ENCODE data around the gene PCDHA6.
"Not testable (repeated sequence)": the region's sequence is repeated elsewhere in the genome, so short reads cannot be mapped to it uniquely, and the experiment has no call there.

PCDHA6 gene

GRCh38 chr5:140795259-140795641, 32.5 kb upstream of the PCDHA6 start:
- peak; percentile 42; the same call in 1 of the 2 replicates for TF ChIP-seq CTCF (IDR thresholded peaks at IDR 0.05; ENCODE audit: control insufficient read depth, extremely low read depth, insufficient read depth)
- DNase-seq (ENCODE audit: low read depth), result no peak
- no peak overlapping the region for H3K4me3 ChIP-seq (ENCODE audit: low read depth, low read length)

- DNase-seq (ENCODE audit: low read depth); H3K4me3 ChIP-seq (ENCODE audit: low read depth, low read length): not testable (repeated sequence)
These were observed 31.6 kb upstream of the PCDHA6 start for GRCh38 chr5:140796072-140796717.

GRCh38 chr5:140796718-140797095, 31.1 kb upstream of the PCDHA6 start:
- no peak for TF ChIP-seq CTCF (IDR thresholded peaks at IDR 0.05; ENCODE audit: control insufficient read depth, extremely low read depth, insufficient read depth)
- no peak for DNase-seq (ENCODE audit: low read depth)
- no peak overlapping the region for H3K4me3 ChIP-seq (ENCODE audit: low read depth, low read length)

- peak; percentile 36 for TF ChIP-seq CTCF (IDR thresholded peaks at IDR 0.05; ENCODE audit: control insufficient read depth, extremely low read depth, insufficient read depth)
- no peak within 1 kb of the TSS for H3K4me3 ChIP-seq (ENCODE audit: low read depth, low read length)
- no peak for DNase-seq (ENCODE audit: low read depth)
These were observed 26.8 kb upstream of the PCDHA6 start, which contains the start of gene PCDHA3 for GRCh38 chr5:140800816-140801493. PCDHA3 (plus strand) TSS chr5:140801057.

GRCh38 chr5:140801494-140801841, 26.3 kb upstream of the PCDHA6 start:
- H3K4me3 ChIP-seq (ENCODE audit: low read depth, low read length), result no peak overlapping the region
- no peak for DNase-seq (ENCODE audit: low read depth)
- TF ChIP-seq CTCF (IDR thresholded peaks at IDR 0.05; ENCODE audit: control insufficient read depth, extremely low read depth, insufficient read depth), result peak; percentile 27; the same call in 1 of the 2 replicates

GRCh38 chr5:140802381-140802780, 25.4 kb upstream of the PCDHA6 start:
- DNase-seq (ENCODE audit: low read depth); H3K4me3 ChIP-seq (ENCODE audit: low read depth, low read length): not testable (repeated sequence)

- H3K4me3 ChIP-seq (ENCODE audit: low read depth, low read length), result no peak overlapping the region
- no peak for TF ChIP-seq CTCF (IDR thresholded peaks at IDR 0.05; ENCODE audit: control insufficient read depth, extremely low read depth, insufficient read depth)
- DNase-seq (ENCODE audit: low read depth), result no peak
These were observed 24.9 kb upstream of the PCDHA6 start for GRCh38 chr5:140802781-140803271.

Data from LNCaP clone FGC (cell line).